ENCODE results near the gene FMO4. TPM values are rescaled to one million over a fixed set of nuclear protein-coding genes. Genes with fewer than 3 reads are reported as not detected.
"Not testable (repeated sequence)": the region's sequence is repeated elsewhere in the genome, so short reads cannot be mapped to it uniquely, and the experiment has no call there.

FMO4 gene
- total RNA-seq, 1 experiment from 2014 or later, result 0.98 TPM

- H3K4me3 ChIP-seq (ENCODE audit: low read length); H3K9me3 ChIP-seq (ENCODE audit: low read length); BruUV-seq (replicated peaks); ATAC-seq; POLR2A ChIA-PET (ENCODE audit: unreplicated experiment); H3F3A ChIP-seq (ENCODE audit: low read length, unreplicated experiment); H2AFZ ChIP-seq (ENCODE audit: low read length); H3K4me2 ChIP-seq (ENCODE audit: low read length); H4K20me1 ChIP-seq (ENCODE audit: low read length); H3K27ac ChIP-seq (ENCODE audit: low read length); H3K9ac ChIP-seq (ENCODE audit: low read length); H3K36me3 ChIP-seq (ENCODE audit: low read depth, low read length); H3K9me2 ChIP-seq (replicated peaks; ENCODE audit: low read length); CTCF ChIA-PET; H3K79me2 ChIP-seq (ENCODE audit: low read length); H3K4me1 ChIP-seq (ENCODE audit: insufficient read depth, low read length); intact Hi-C loops (cut with micrococcal nuclease): not testable (repeated sequence)
- peak; percentile 36; the same call in 1 of the 2 replicates for TF ChIP-seq CTCF (conservative IDR thresholded peaks at IDR 0.05; ENCODE audit: low read depth, low read length)
- peaks cover 28% of the 10 kb centered on the region for H3K27me3 ChIP-seq (ENCODE audit: low read length)
- DNase-seq, result peak; percentile 35
Observed at GRCh38 chr1:171359731-171360527, 45.9 kb downstream of the FMO4 start.

GRCh38 chr1:171366085-171366484, 52.1 kb downstream of the FMO4 start:
- Histone ChIP-seq H3K4me3 (ENCODE audit: low read length) (no peak overlapping the region), H3K36me3 (ENCODE audit: low read depth, low read length) (no peaks in the 10 kb centered on the region), H3K27ac (ENCODE audit: low read length) (no peak overlapping the region), H3K27me3 (ENCODE audit: low read length) (peaks cover 5% of the 10 kb centered on the region), H3K9me3 (ENCODE audit: low read length) (no peaks in the 10 kb centered on the region), H3K9ac (ENCODE audit: low read length) (no peak overlapping the region), H2AFZ (ENCODE audit: low read length) (no peak overlapping the region), H3K4me2 (ENCODE audit: low read length) (no peak overlapping the region), H4K20me1 (ENCODE audit: low read length) (no peaks in the 10 kb centered on the region), H3K4me1 (ENCODE audit: insufficient read depth, low read length) (no peaks in the 10 kb centered on the region), H3K9me2 (replicated peaks; ENCODE audit: low read length) (no peaks in the 10 kb centered on the region), H3F3A (ENCODE audit: low read length, unreplicated experiment) (no peaks in the 10 kb centered on the region), H3K79me2 (ENCODE audit: low read length) (no peaks in the 10 kb centered on the region)
- BruUV-seq (replicated peaks), result no TSS peak
- ChIA-PET CTCF (no interaction called here), POLR2A (ENCODE audit: unreplicated experiment) (no interaction called here)
- ATAC-seq (no peak), DNase-seq (no peak)
- TF ChIP-seq EZH2 (IDR thresholded peaks at IDR 0.05; ENCODE audit: low read length, unreplicated experiment) (no peak), EZH2phosphoT487 (IDR thresholded peaks at IDR 0.05; ENCODE audit: borderline replicate concordance, low read length) (no peak), CTCF (conservative IDR thresholded peaks at IDR 0.05; ENCODE audit: low read depth, low read length) (no peak)
- intact Hi-C loops (cut with micrococcal nuclease), result no loop called here

- Histone ChIP-seq H3K4me1 (ENCODE audit: insufficient read depth, low read length) (no peaks in the 10 kb centered on the region), H3F3A (ENCODE audit: low read length, unreplicated experiment) (no peaks in the 10 kb centered on the region), H3K4me2 (ENCODE audit: low read length) (no peak overlapping the region), H3K9me2 (replicated peaks; ENCODE audit: low read length) (no peaks in the 10 kb centered on the region), H2AFZ (ENCODE audit: low read length) (no peak overlapping the region), H3K9me3 (ENCODE audit: low read length) (no peaks in the 10 kb centered on the region), H3K36me3 (ENCODE audit: low read depth, low read length) (no peaks in the 10 kb centered on the region), H3K9ac (ENCODE audit: low read length) (no peak overlapping the region), H3K79me2 (ENCODE audit: low read length) (no peaks in the 10 kb centered on the region), H3K27me3 (ENCODE audit: low read length) (no peaks in the 10 kb centered on the region), H4K20me1 (ENCODE audit: low read length) (no peaks in the 10 kb centered on the region), H3K4me3 (ENCODE audit: low read length) (no peak overlapping the region), H3K27ac (ENCODE audit: low read length) (no peak overlapping the region)
- no TSS peak for BruUV-seq (replicated peaks)
- TF ChIP-seq CTCF (conservative IDR thresholded peaks at IDR 0.05; ENCODE audit: low read depth, low read length) (no peak), EZH2phosphoT487 (IDR thresholded peaks at IDR 0.05; ENCODE audit: borderline replicate concordance, low read length) (no peak), EZH2 (IDR thresholded peaks at IDR 0.05; ENCODE audit: low read length, unreplicated experiment) (no peak)
- ATAC-seq (no peak), DNase-seq (no peak)
- ChIA-PET POLR2A (ENCODE audit: unreplicated experiment) (no interaction called here), CTCF (no interaction called here)
- intact Hi-C loops (cut with micrococcal nuclease), result no loop called here
Observed at GRCh38 chr1:171366816-171367215, 52.8 kb downstream of the FMO4 start.
